ENCODE measurements around the gene ANTXR2. TPM values are rescaled to one million over a fixed set of nuclear protein-coding genes. Genes with fewer than 3 reads are reported as not detected.

Gene ANTXR2
- total and polyA plus RNA-seq, 12 donors: 9.9 to 68.4 (median 49.2) TPM

DNA sequence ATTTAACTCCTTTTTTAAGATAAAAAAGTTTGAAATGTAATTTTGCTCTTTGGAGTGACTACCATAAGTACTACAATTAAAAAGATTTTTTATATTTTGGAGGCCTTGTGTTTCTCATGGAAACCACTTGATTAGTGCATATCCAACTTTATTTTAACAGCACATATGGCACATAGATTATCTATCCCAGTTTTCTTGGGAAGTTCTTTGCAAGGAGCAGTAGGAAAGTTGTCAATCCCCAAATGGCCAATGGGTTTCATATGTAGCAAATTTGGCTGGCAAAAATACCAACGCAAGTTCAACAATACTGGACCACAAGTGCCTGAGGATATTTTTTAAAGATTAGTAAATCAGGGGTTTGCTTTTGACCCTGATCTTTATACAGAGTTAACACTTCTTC is 15.4 kb upstream of the ANTXR2 start:
- TF ChIP-seq, protein P1, sequence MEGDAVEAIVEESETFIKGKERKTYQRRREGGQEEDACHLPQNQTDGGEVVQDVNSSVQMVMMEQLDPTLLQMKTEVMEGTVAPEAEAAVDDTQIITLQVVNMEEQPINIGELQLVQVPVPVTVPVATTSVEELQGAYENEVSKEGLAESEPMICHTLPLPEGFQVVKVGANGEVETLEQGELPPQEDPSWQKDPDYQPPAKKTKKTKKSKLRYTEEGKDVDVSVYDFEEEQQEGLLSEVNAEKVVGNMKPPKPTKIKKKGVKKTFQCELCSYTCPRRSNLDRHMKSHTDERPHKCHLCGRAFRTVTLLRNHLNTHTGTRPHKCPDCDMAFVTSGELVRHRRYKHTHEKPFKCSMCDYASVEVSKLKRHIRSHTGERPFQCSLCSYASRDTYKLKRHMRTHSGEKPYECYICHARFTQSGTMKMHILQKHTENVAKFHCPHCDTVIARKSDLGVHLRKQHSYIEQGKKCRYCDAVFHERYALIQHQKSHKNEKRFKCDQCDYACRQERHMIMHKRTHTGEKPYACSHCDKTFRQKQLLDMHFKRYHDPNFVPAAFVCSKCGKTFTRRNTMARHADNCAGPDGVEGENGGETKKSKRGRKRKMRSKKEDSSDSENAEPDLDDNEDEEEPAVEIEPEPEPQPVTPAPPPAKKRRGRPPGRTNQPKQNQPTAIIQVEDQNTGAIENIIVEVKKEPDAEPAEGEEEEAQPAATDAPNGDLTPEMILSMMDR (IDR thresholded peaks at IDR 0.05): no peak
- H3K4me3 ChIP-seq: no peak overlapping the region
- intact Hi-C loops (cut with DNase I): no loop called here
- no peak for ATAC-seq
- H3K36me3 ChIP-seq: no peaks in the 10 kb centered on the region
- no peak for DNase-seq
- no peak overlapping the region for H3K27ac ChIP-seq
- WGBS, 2 donors: 92 to 93% methylated on average over 1 of the region's 1 CpG
- no peaks in the 10 kb centered on the region for H3K27me3 ChIP-seq
- no peaks in the 10 kb centered on the region for H3K4me1 ChIP-seq
- H3K9me3 ChIP-seq: no peaks in the 10 kb centered on the region

- no peak overlapping the region for H3K27ac ChIP-seq
- intact Hi-C loops (cut with DNase I): no loop called here
- no peaks in the 10 kb centered on the region for H3K36me3 ChIP-seq
- TF ChIP-seq, protein P1 (IDR thresholded peaks at IDR 0.05): no peak
- H3K4me1 ChIP-seq: no peaks in the 10 kb centered on the region
- H3K4me3 ChIP-seq: no peak overlapping the region
- WGBS, 2 donors: 78 to 85% methylated on average over 5 of the region's 5 CpGs
- no peaks in the 10 kb centered on the region for H3K9me3 ChIP-seq
- no peak for ATAC-seq
- H3K27me3 ChIP-seq: no peaks in the 10 kb centered on the region
- DNase-seq: no peak
Measured at GRCh38 chr4:80086296-80086695, 13.3 kb upstream of the ANTXR2 start.

DNA sequence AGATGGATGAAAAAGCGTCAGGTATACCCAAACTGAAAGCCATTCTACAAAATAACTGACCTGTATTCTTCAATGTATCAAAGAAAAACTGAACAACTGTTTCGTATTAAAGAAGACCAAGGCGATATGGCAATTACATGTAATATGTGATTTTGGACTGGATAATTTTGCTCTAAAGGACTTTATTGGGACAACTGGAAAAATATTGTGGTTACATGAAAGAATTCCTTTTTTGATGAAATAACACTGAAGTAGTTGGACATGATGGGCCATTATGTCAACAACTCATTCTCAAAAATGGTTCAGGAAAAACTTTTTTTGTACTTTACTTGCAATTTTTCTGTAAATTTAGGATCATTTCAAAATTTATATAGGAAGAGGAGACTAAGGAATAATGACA is 12.1 kb upstream of the ANTXR2 start:
- H3K4me1 ChIP-seq: no peaks in the 10 kb centered on the region
- H3K27ac ChIP-seq: no peak overlapping the region
- H3K27me3 ChIP-seq: no peaks in the 10 kb centered on the region
- DNase-seq (no peak), ATAC-seq (no peak)
- H3K36me3 ChIP-seq: no peaks in the 10 kb centered on the region
- H3K4me3 ChIP-seq: no peak overlapping the region
- 96 to 97% methylated on average over 3 of the region's 3 CpGs for WGBS, 2 donors
- intact Hi-C loops (cut with DNase I): no loop called here
- TF ChIP-seq, protein P1 (IDR thresholded peaks at IDR 0.05): no peak
- H3K9me3 ChIP-seq: no peaks in the 10 kb centered on the region

GRCh38 chr4:80082693-80083092 is 9.7 kb upstream of the ANTXR2 start:
- peaks cover 0 to 15% (median 0%) of the 10 kb centered on the region in 9 donors for H3K4me1 ChIP-seq

More at GRCh38 chr4:80082693-80083092, 9.7 kb upstream of the ANTXR2 start:
- TF ChIP-seq, protein P1 (IDR thresholded peaks at IDR 0.05): no peak
- no peak for ATAC-seq
- H3K4me3 ChIP-seq: no peak overlapping the region
- WGBS, 2 donors: 85 to 91% methylated on average over 2 of the region's 2 CpGs
- DNase-seq: no peak
- H3K27ac ChIP-seq: no peak overlapping the region
- no peaks in the 10 kb centered on the region for H3K9me3 ChIP-seq
- H3K36me3 ChIP-seq: no peaks in the 10 kb centered on the region
- no peaks in the 10 kb centered on the region for H3K27me3 ChIP-seq
- intact Hi-C loops (cut with DNase I): no loop called here

Data from heart right ventricle (tissue), 16 donors.